A375 (cell line): Measurements from ENCODE around the gene SLFN12L. TPM values are rescaled to one million over a fixed set of nuclear protein-coding genes. Genes with fewer than 3 reads are reported as not detected.

ENCODE experiments used
- small RNA-seq: library from RNA; depleted of rRNA; stranded (forward); fragments of <200 nt; gene quantifications from one replicate; pipeline ENCODE3, GENCODE V24; 2014
- total RNA-seq: library from RNA; depleted of rRNA; stranded (reverse); fragments of >200 nt; shearing (Covaris generic); gene quantifications from 2 replicates; pipeline ENCODE4 v1.2.3, GENCODE V29; 2014; rRNA removed

The SLFN12L gene
- total RNA-seq = 0.08 TPM in 1 of 2 replicates, not detected in the other

DNA sequence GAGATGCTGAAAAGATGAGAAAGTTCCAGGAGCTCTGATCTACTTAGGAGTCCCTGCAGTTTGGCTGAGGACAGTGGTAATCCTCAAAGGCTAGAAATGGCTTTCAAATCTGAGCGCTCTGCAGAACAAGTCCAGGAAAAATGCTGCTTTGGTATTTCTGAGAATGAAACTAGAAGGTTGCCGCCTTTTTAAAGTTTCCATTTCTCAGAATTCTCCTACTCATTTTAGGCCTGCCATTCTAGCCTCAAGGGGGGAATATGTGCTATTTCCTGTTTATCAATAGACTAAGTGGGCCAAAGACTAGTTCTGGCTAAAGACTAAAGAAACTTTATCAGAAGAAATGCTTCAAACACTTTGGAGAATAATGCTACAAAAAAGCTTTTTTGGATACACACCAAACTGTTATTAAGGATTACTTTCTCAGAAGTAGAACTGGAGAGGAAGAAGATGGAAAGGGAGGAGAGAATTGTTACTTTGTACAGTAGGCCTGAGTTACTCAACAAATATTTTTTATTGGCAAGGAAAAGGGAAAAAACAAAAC lies at the start of gene SLFN12L:
Gene SLFN12L (minus strand): TSS at position 78 of the 541 bp plus-strand sequence. CDS start 15,314 bp downstream, outside the sequence.

GRCh38 chr17:35578197-35578928 lies 40.9 kb upstream of the SLFN12L start, which contains the start of gene PEX12:
TSS of gene PEX12 (minus strand) at chr17:35578571. CDS start at chr17:35578021, 550 bp downstream.

DNA sequence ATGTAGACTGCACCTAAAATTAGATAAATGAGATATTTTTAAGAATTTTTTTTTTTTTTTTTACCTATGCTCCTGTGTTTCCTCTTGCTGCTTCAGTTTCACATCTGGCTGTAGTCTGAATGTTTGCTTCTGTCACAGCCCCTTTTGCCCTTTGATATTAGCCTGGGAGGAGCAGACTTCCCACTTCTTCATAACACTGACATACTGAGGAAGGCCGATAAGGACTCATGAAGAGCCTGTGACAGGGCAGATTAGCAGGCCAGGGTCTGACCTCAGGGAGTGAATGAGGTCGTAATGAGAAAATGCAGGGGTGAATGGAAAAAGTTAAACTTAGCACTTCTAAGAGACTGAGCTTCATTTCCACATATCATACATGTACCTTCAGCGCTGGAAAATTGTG lies 23.2 kb upstream of the SLFN12L start, which contains the start of gene SLFN14:
Gene SLFN14 (minus strand): TSS at position 117 of the 400 bp plus-strand sequence. CDS start 2,757 bp downstream, outside the sequence.

GRCh38 chr17:35448214-35448898 lies 89.1 kb downstream of the SLFN12L start, which contains the start of gene SLFN13:
TSS of gene SLFN13 (minus strand) at chr17:35448766. CDS start at chr17:35445680, 3,086 bp downstream.

DNA sequence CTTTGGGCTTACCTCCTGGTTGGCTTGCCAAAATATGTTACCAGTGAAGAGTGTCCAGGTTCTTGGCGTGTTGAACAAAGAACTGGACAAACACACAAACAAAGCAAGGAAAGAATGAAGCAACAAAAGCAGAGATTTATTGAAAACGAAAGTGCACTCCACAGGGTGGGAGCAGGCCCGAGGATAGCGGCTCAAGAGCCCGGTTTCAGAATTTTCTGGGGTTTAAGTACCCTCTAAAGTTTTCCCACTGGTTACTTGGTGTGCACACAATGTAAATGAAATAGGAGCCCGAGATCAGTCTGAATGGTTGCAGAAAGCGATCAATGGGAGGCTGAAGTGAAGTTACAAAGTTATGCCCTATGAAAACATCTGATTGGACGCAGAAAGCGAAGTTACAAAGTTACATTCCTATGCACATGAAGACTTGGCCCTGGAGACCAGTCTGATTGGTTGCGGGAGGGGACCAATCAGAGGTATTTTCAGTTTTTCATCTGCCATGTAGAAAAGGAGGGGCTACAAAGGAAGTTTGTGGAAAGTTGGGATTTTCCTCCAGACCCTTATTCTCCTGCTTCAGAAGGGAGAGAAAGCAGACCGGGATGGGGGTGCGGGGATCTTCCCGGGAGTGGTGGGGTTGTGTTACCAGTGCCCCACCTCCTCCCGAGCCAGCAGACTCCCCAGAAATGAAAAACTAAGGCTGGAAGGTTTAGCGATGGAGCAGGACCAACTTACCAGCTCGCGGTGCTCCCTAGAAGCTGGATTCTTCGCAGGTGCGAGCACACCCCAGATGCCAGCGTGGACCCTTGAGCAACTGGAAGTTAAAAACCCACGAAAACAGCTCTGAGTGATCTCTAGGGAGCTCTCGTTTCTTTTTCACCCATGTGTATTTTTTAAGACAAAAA lies 105.1 kb downstream of the SLFN12L start, which contains the start of gene SLFN12:
Gene SLFN12 (minus strand): TSS at position 325 of the 899 bp plus-strand sequence. CDS start 9,472 bp downstream, outside the sequence.

Small RNA genes lying within 50 kb of the gene (small RNA-seq; reads per million reads assigned to genes)
- not detected for gene AC015911.1
- gene SNORD7 = 37.1 reads per million, percentile 94 among the genes with 10 or more reads in this experiment

Other genes starting within 250 kb of the SLFN12L start
- gene SLFN11, start 164.1 kb downstream of the SLFN12L start, total RNA-seq = 31.5 and 34.9 TPM in 2 replicates
- 11.4 and 16.6 TPM in 2 replicates for gene SLFN12, start 105.2 kb downstream of the SLFN12L start, total RNA-seq
- gene SLFN13, start 88.9 kb downstream of the SLFN12L start, total RNA-seq = 0.49 and 1.8 TPM in 2 replicates
- not detected in 2 replicates for gene SLFN14, start 23.1 kb upstream of the SLFN12L start, total RNA-seq
- 5.6 and 6.7 TPM in 2 replicates for gene PEX12, start 40.9 kb upstream of the SLFN12L start, total RNA-seq
- 57.3 and 60.0 TPM in 2 replicates for gene AP2B1, start 49.6 kb upstream of the SLFN12L start, total RNA-seq
- gene RASL10B, start 194.0 kb upstream of the SLFN12L start, total RNA-seq = 0.53 and 0.57 TPM in 2 replicates
- not detected in 2 replicates for gene GAS2L2, start 215.6 kb upstream of the SLFN12L start, total RNA-seq
- not detected in 2 replicates for gene C17orf50, start 223.2 kb upstream of the SLFN12L start, total RNA-seq